Neural progenitor cell (in vitro differentiated cells): ENCODE measurements around the gene CAPN15.

ENCODE experiments used
- CTCF ChIP-seq: fragments of 200-600 bp; sonication (generic); IDR thresholded peaks from 2 replicates; pipeline ENCODE4 v1.5.1; 2017; ENCODE audit warnings: antibody characterized with exemption, mild to moderate bottlenecking
- EZH2 ChIP-seq: fragments of 200-600 bp; sonication (generic); IDR thresholded peaks from 2 replicates; pipeline ENCODE4 v1.6.1; 2017; ENCODE audit warnings: antibody characterized with exemption, mild to moderate bottlenecking, moderate library complexity
- EZH2phosphoT487 ChIP-seq: fragments of 200-600 bp; sonication (generic); IDR thresholded peaks from 2 replicates; pipeline ENCODE4 v1.6.1; 2017; ENCODE audit warnings: antibody characterized with exemption

GRCh38 chr16:495127-495748, 32.3 kb upstream of the CAPN15 start:
- peak; percentile 40 for TF ChIP-seq CTCF
- no peak for TF ChIP-seq EZH2
- TF ChIP-seq EZH2phosphoT487 = no peak
